ENCODE data around the gene VIPR2. TPM values are rescaled to one million over a fixed set of nuclear protein-coding genes. Genes with fewer than 3 reads are reported as not detected.

VIPR2 gene
- total RNA-seq, 1 experiment from 2014 or later, result not detected

DNA sequence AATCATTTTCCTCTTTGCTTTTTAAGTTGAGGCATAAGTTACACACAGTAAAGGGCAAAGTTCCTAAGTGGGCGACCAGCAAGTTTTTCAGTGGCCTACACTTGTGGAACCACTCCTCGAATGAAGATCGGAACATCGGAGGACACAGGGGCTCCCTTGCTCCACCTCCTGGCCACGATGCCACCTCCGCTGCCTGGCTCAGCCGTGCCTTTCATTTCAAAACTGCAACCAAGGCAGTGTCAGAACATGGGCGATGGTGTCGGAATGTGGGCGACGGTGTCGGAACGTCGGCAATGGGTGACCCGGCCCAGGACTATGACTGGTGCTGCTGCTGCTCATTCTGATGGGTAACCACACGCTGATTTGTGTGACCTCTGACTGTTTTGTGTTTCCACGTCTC, 9.6 kb upstream of the VIPR2 start:
- no peak overlapping the region for H3K4me3 ChIP-seq
- no peak overlapping the region for H3K27ac ChIP-seq
- H3K4me2 ChIP-seq, result no peak overlapping the region
- intact Hi-C loops (cut with micrococcal nuclease; ENCODE audit: unreplicated experiment), result no loop called here
- POLR2A ChIA-PET (ENCODE audit: unreplicated experiment), result no interaction called here
- H3K27me3 ChIP-seq (ENCODE audit: insufficient read depth, low read depth), result peaks cover 97% of the 10 kb centered on the region
- no peaks in the 10 kb centered on the region for H3F3A ChIP-seq (ENCODE audit: insufficient read depth, low read depth)
- no peaks in the 10 kb centered on the region for H3K36me3 ChIP-seq (ENCODE audit: low read depth)
- TF ChIP-seq, protein P1, sequence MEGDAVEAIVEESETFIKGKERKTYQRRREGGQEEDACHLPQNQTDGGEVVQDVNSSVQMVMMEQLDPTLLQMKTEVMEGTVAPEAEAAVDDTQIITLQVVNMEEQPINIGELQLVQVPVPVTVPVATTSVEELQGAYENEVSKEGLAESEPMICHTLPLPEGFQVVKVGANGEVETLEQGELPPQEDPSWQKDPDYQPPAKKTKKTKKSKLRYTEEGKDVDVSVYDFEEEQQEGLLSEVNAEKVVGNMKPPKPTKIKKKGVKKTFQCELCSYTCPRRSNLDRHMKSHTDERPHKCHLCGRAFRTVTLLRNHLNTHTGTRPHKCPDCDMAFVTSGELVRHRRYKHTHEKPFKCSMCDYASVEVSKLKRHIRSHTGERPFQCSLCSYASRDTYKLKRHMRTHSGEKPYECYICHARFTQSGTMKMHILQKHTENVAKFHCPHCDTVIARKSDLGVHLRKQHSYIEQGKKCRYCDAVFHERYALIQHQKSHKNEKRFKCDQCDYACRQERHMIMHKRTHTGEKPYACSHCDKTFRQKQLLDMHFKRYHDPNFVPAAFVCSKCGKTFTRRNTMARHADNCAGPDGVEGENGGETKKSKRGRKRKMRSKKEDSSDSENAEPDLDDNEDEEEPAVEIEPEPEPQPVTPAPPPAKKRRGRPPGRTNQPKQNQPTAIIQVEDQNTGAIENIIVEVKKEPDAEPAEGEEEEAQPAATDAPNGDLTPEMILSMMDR (conservative IDR thresholded peaks at IDR 0.05), result 0 out of 2 replicates have a peak, but pooled peaks have one; percentile 22
- no peak for TF ChIP-seq EZH2 (IDR thresholded peaks at IDR 0.05; ENCODE audit: low read depth)
- H3K4me1 ChIP-seq (replicated peaks; ENCODE audit: insufficient read depth), result no peaks in the 10 kb centered on the region
- BruUV-seq (replicated peaks), result no TSS peak
- H3K9me2 ChIP-seq (ENCODE audit: insufficient read depth), result no peaks in the 10 kb centered on the region
- H2AFZ ChIP-seq, result no peak overlapping the region
- H4K20me1 ChIP-seq (ENCODE audit: insufficient read depth), result no peaks in the 10 kb centered on the region
- no peaks in the 10 kb centered on the region for H3K79me2 ChIP-seq (ENCODE audit: low read depth)
- CTCF ChIA-PET, result no interaction called here
- H3K9me3 ChIP-seq (ENCODE audit: insufficient read depth, low read depth), result no peaks in the 10 kb centered on the region
- DNase-seq, result no peak

DNA sequence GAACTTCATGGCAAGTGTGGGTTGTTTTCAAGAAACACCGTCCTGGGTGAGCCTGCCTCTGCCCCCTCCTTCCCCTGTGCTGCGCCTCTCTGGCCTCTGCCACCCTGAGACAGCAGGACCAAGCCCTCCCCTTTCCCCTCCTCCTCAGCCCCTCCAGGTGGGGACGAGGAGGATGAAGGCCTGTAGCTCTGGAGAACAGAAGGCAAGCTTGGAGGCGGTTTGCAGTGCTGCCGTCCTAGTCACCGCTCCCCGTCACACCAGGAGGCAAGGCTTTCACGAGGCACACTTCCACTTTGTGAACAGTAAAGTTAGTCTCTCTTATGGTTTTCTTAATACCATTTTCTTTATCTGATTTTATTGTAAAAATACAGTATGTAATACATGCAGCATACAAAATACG, 8.8 kb upstream of the VIPR2 start:
- Histone ChIP-seq H3K4me2 (no peak overlapping the region), H3F3A (ENCODE audit: insufficient read depth, low read depth) (no peaks in the 10 kb centered on the region), H3K9me3 (ENCODE audit: insufficient read depth, low read depth) (no peaks in the 10 kb centered on the region), H4K20me1 (ENCODE audit: insufficient read depth) (no peaks in the 10 kb centered on the region), H3K79me2 (ENCODE audit: low read depth) (no peaks in the 10 kb centered on the region), H3K9me2 (ENCODE audit: insufficient read depth) (no peaks in the 10 kb centered on the region), H2AFZ (no peak overlapping the region), H3K27me3 (ENCODE audit: insufficient read depth, low read depth) (peaks cover 97% of the 10 kb centered on the region), H3K36me3 (ENCODE audit: low read depth) (no peaks in the 10 kb centered on the region), H3K4me1 (replicated peaks; ENCODE audit: insufficient read depth) (no peaks in the 10 kb centered on the region), H3K27ac (no peak overlapping the region), H3K4me3 (no peak overlapping the region)
- DNase-seq, result no peak
- no peak for TF ChIP-seq EZH2 (IDR thresholded peaks at IDR 0.05; ENCODE audit: low read depth)
- TF ChIP-seq, protein P1 (conservative IDR thresholded peaks at IDR 0.05), result no peak
- CTCF ChIA-PET, result no interaction called here
- POLR2A ChIA-PET (ENCODE audit: unreplicated experiment), result no interaction called here
- intact Hi-C loops (cut with micrococcal nuclease; ENCODE audit: unreplicated experiment), result no loop called here
- BruUV-seq (replicated peaks), result no TSS peak

GRCh38 chr7:159152816-159153215, 8.1 kb upstream of the VIPR2 start:
- no TSS peak for BruUV-seq (replicated peaks)
- Histone ChIP-seq H3K79me2 (ENCODE audit: low read depth) (no peaks in the 10 kb centered on the region), H2AFZ (no peak overlapping the region), H3K9me2 (ENCODE audit: insufficient read depth) (no peaks in the 10 kb centered on the region), H3K4me2 (no peak overlapping the region), H3K4me1 (replicated peaks; ENCODE audit: insufficient read depth) (no peaks in the 10 kb centered on the region), H3F3A (ENCODE audit: insufficient read depth, low read depth) (no peaks in the 10 kb centered on the region), H3K27me3 (ENCODE audit: insufficient read depth, low read depth) (peaks cover 97% of the 10 kb centered on the region), H4K20me1 (ENCODE audit: insufficient read depth) (no peaks in the 10 kb centered on the region), H3K9me3 (ENCODE audit: insufficient read depth, low read depth) (no peaks in the 10 kb centered on the region), H3K36me3 (ENCODE audit: low read depth) (no peaks in the 10 kb centered on the region), H3K4me3 (no peak overlapping the region), H3K27ac (no peak overlapping the region)
- TF ChIP-seq, protein P1 (conservative IDR thresholded peaks at IDR 0.05), result no peak
- intact Hi-C loops (cut with micrococcal nuclease; ENCODE audit: unreplicated experiment), result no loop called here
- ChIA-PET POLR2A (ENCODE audit: unreplicated experiment) (no interaction called here), CTCF (no interaction called here)
- DNase-seq, result no peak
